Measurements from ENCODE around the gene DTNA.
"Not testable (repeated sequence)": the region's sequence is repeated elsewhere in the genome, so short reads cannot be mapped to it uniquely, and the experiment has no call there.

The DTNA gene

GRCh38 chr18:34911661-34912384, 201.7 kb downstream of the DTNA start:
- no peaks in the 10 kb centered on the region for H4K20me1 ChIP-seq (ENCODE audit: insufficient read depth, low read length)
- H3K27me3 ChIP-seq (ENCODE audit: insufficient read depth, low read length): no peaks in the 10 kb centered on the region
- H3K9me3 ChIP-seq (ENCODE audit: low read length): no peaks in the 10 kb centered on the region
- H3K4me2 ChIP-seq (ENCODE audit: low read length): no peak overlapping the region
- H3F3A ChIP-seq (ENCODE audit: insufficient read depth, low read length): no peaks in the 10 kb centered on the region
- no peaks in the 10 kb centered on the region for H3K9me2 ChIP-seq (ENCODE audit: low read depth, low read length)
- no peak for TF ChIP-seq CTCF (IDR thresholded peaks at IDR 0.05; ENCODE audit: low read length)
- TF ChIP-seq EZH2 (IDR thresholded peaks at IDR 0.05; ENCODE audit: borderline replicate concordance, low read length): no peak
- no peaks in the 10 kb centered on the region for H3K36me3 ChIP-seq (ENCODE audit: insufficient read depth, low read length)
- no peaks in the 10 kb centered on the region for H3K79me2 ChIP-seq (ENCODE audit: insufficient read depth, low read length)
- no peak overlapping the region for H3K9ac ChIP-seq (ENCODE audit: low read length)
- no peak overlapping the region for H3K4me3 ChIP-seq (ENCODE audit: low read depth, low read length, poor library complexity, severe bottlenecking)
- H2AFZ ChIP-seq (ENCODE audit: low read length): no peak overlapping the region
- no peaks in the 10 kb centered on the region for H3K4me1 ChIP-seq (ENCODE audit: insufficient read depth, low read length, severe bottlenecking)
- no peak overlapping the region for H3K27ac ChIP-seq (ENCODE audit: low read depth, low read length, poor library complexity, severe bottlenecking)

GRCh38 chr18:34913837-34914661, 204.0 kb downstream of the DTNA start:
- Histone ChIP-seq H3K36me3 (ENCODE audit: insufficient read depth, low read length) (no peaks in the 10 kb centered on the region), H3K9me3 (ENCODE audit: low read length) (no peaks in the 10 kb centered on the region), H3K27ac (ENCODE audit: low read depth, low read length, poor library complexity, severe bottlenecking) (no peak overlapping the region), H2AFZ (ENCODE audit: low read length) (no peak overlapping the region), H4K20me1 (ENCODE audit: insufficient read depth, low read length) (no peaks in the 10 kb centered on the region), H3K4me2 (ENCODE audit: low read length) (no peak overlapping the region), H3K9ac (ENCODE audit: low read length) (no peak overlapping the region), H3K9me2 (ENCODE audit: low read depth, low read length) (no peaks in the 10 kb centered on the region), H3F3A (ENCODE audit: insufficient read depth, low read length) (no peaks in the 10 kb centered on the region), H3K4me3 (ENCODE audit: low read depth, low read length, poor library complexity, severe bottlenecking) (no peak overlapping the region), H3K79me2 (ENCODE audit: insufficient read depth, low read length) (no peaks in the 10 kb centered on the region), H3K27me3 (ENCODE audit: insufficient read depth, low read length) (no peaks in the 10 kb centered on the region), H3K4me1 (ENCODE audit: insufficient read depth, low read length, severe bottlenecking) (no peaks in the 10 kb centered on the region)
- no peak for TF ChIP-seq CTCF (IDR thresholded peaks at IDR 0.05; ENCODE audit: low read length)
- TF ChIP-seq EZH2 (IDR thresholded peaks at IDR 0.05; ENCODE audit: borderline replicate concordance, low read length): no peak

GRCh38 chr18:34915046-34915445, 204.9 kb downstream of the DTNA start:
- no peak for TF ChIP-seq EZH2 (IDR thresholded peaks at IDR 0.05; ENCODE audit: borderline replicate concordance, low read length)
- no peak for TF ChIP-seq CTCF (IDR thresholded peaks at IDR 0.05; ENCODE audit: low read length)
- Histone ChIP-seq H3K4me2 (ENCODE audit: low read length) (no peak overlapping the region), H3K9me3 (ENCODE audit: low read length) (no peaks in the 10 kb centered on the region), H3K4me1 (ENCODE audit: insufficient read depth, low read length, severe bottlenecking) (no peaks in the 10 kb centered on the region), H3F3A (ENCODE audit: insufficient read depth, low read length) (no peaks in the 10 kb centered on the region), H3K36me3 (ENCODE audit: insufficient read depth, low read length) (no peaks in the 10 kb centered on the region), H2AFZ (ENCODE audit: low read length) (no peak overlapping the region), H3K27me3 (ENCODE audit: insufficient read depth, low read length) (no peaks in the 10 kb centered on the region), H3K79me2 (ENCODE audit: insufficient read depth, low read length) (no peaks in the 10 kb centered on the region), H4K20me1 (ENCODE audit: insufficient read depth, low read length) (no peaks in the 10 kb centered on the region), H3K4me3 (ENCODE audit: low read depth, low read length, poor library complexity, severe bottlenecking) (no peak overlapping the region), H3K9me2 (ENCODE audit: low read depth, low read length) (no peaks in the 10 kb centered on the region), H3K9ac (ENCODE audit: low read length) (no peak overlapping the region), H3K27ac (ENCODE audit: low read depth, low read length, poor library complexity, severe bottlenecking) (no peak overlapping the region)

GRCh38 chr18:34916539-34916938, 206.4 kb downstream of the DTNA start:
- not testable (repeated sequence) for H3K27ac ChIP-seq (ENCODE audit: low read depth, low read length, poor library complexity, severe bottlenecking); H3F3A ChIP-seq (ENCODE audit: insufficient read depth, low read length); H3K9me3 ChIP-seq (ENCODE audit: low read length); H3K9me2 ChIP-seq (ENCODE audit: low read depth, low read length); H4K20me1 ChIP-seq (ENCODE audit: insufficient read depth, low read length); H2AFZ ChIP-seq (ENCODE audit: low read length); H3K79me2 ChIP-seq (ENCODE audit: insufficient read depth, low read length); H3K9ac ChIP-seq (ENCODE audit: low read length); H3K36me3 ChIP-seq (ENCODE audit: insufficient read depth, low read length); H3K27me3 ChIP-seq (ENCODE audit: insufficient read depth, low read length); H3K4me1 ChIP-seq (ENCODE audit: insufficient read depth, low read length, severe bottlenecking); H3K4me3 ChIP-seq (ENCODE audit: low read depth, low read length, poor library complexity, severe bottlenecking); H3K4me2 ChIP-seq (ENCODE audit: low read length)

Measured in OCI-LY1 (cell line).